ENCODE data around the gene ACR.

The ACR gene

GRCh38 chr22:50708996-50709395, 29.0 kb upstream of the ACR start:
- H3K4me3 ChIP-seq (ENCODE audit: low read depth, low read length), result no peak overlapping the region
- TF ChIP-seq CTCF (conservative IDR thresholded peaks at IDR 0.05; ENCODE audit: low read depth, low read length), result no peak

GRCh38 chr22:50710221-50710620, 27.8 kb upstream of the ACR start:
- no peak for DNase-seq (ENCODE audit: low read depth)
- no peak overlapping the region for H3K4me3 ChIP-seq (ENCODE audit: low read depth, low read length)
- TF ChIP-seq CTCF (conservative IDR thresholded peaks at IDR 0.05; ENCODE audit: low read depth, low read length), result no peak

More at GRCh38 chr22:50708996-50709395, 29.0 kb upstream of the ACR start:
- no peak for DNase-seq (ENCODE audit: low read depth)

- no peak for DNase-seq (ENCODE audit: low read depth)
- no peak for TF ChIP-seq CTCF (conservative IDR thresholded peaks at IDR 0.05; ENCODE audit: low read depth, low read length)
- H3K4me3 ChIP-seq (ENCODE audit: low read depth, low read length), result no peak overlapping the region
Measured at GRCh38 chr22:50710886-50711285, 27.1 kb upstream of the ACR start.

- DNase-seq (ENCODE audit: low read depth), result no peak
- H3K4me3 ChIP-seq (ENCODE audit: low read depth, low read length), result no peak overlapping the region
- TF ChIP-seq CTCF (conservative IDR thresholded peaks at IDR 0.05; ENCODE audit: low read depth, low read length), result no peak
Measured at GRCh38 chr22:50711446-50712340, 26.3 kb upstream of the ACR start.

GRCh38 chr22:50712341-50713007, 25.5 kb upstream of the ACR start:
- no peak overlapping the region for H3K4me3 ChIP-seq (ENCODE audit: low read depth, low read length)
- no peak for TF ChIP-seq CTCF (conservative IDR thresholded peaks at IDR 0.05; ENCODE audit: low read depth, low read length)
- DNase-seq (ENCODE audit: low read depth), result no peak

- H3K4me3 ChIP-seq (ENCODE audit: low read depth, low read length), result no peak overlapping the region
- DNase-seq (ENCODE audit: low read depth), result no peak
- TF ChIP-seq CTCF (conservative IDR thresholded peaks at IDR 0.05; ENCODE audit: low read depth, low read length), result no peak
Measured at GRCh38 chr22:50713008-50713385, 25.0 kb upstream of the ACR start.

Measured in choroid plexus epithelial cell (primary cell).